ENCODE results near the gene CRACR2A.

CRACR2A gene

GRCh38 chr12:3723916-3724805, 28.7 kb downstream of the CRACR2A start:
- TF ChIP-seq, protein P1, sequence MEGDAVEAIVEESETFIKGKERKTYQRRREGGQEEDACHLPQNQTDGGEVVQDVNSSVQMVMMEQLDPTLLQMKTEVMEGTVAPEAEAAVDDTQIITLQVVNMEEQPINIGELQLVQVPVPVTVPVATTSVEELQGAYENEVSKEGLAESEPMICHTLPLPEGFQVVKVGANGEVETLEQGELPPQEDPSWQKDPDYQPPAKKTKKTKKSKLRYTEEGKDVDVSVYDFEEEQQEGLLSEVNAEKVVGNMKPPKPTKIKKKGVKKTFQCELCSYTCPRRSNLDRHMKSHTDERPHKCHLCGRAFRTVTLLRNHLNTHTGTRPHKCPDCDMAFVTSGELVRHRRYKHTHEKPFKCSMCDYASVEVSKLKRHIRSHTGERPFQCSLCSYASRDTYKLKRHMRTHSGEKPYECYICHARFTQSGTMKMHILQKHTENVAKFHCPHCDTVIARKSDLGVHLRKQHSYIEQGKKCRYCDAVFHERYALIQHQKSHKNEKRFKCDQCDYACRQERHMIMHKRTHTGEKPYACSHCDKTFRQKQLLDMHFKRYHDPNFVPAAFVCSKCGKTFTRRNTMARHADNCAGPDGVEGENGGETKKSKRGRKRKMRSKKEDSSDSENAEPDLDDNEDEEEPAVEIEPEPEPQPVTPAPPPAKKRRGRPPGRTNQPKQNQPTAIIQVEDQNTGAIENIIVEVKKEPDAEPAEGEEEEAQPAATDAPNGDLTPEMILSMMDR (IDR thresholded peaks at IDR 0.05; ENCODE audit: extremely low read depth, missing control alignments): no peak
- no peak for DNase-seq (ENCODE audit: low spot score)

DNA sequence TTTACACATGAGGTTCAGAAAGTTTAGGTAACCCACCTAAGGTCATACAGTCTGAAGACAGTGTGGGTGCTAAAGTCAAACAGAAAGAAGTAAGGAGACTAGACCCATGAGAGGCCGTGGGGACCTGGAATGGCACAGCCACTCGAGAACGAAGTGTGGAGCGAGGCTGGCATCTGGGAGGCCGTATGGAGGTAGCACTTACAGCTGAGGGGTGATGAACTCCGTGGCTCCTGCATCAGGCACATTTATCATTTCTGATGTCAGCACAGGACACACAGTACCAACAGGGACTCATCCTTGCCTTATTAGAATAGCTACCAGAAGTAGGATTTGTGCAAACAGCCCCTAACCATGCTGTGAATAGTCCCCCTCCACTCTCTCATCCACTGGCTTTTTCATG, 30.5 kb downstream of the CRACR2A start:
- TF ChIP-seq, protein P1 (IDR thresholded peaks at IDR 0.05; ENCODE audit: extremely low read depth, missing control alignments): no peak
- no peak for DNase-seq (ENCODE audit: low spot score)

DNA sequence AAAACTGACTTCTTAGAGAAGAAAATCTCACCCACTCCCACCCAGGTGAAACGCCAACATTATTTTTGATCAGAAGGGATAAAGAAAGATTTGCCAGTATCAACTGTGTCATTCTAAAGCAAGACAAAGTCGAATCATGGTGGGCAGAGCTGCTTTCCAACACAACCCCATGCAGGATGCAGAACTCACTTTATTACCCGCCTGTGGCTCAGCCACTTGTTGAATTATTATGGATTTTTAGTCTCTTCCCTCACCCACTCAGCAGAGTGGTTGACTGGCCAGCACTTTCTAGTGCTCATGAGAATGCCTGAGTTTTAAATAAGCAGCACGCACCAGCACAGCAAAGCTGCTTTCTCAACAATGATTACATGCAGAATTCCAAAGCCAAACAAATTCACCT, 32.1 kb downstream of the CRACR2A start:
- DNase-seq (ENCODE audit: low spot score): no peak
- TF ChIP-seq, protein P1 (IDR thresholded peaks at IDR 0.05; ENCODE audit: extremely low read depth, missing control alignments): no peak

GRCh38 chr12:3718100-3718499, 34.8 kb downstream of the CRACR2A start:
- TF ChIP-seq, protein P1 (IDR thresholded peaks at IDR 0.05; ENCODE audit: extremely low read depth, missing control alignments): no peak

GRCh38 chr12:3717283-3717898, 35.5 kb downstream of the CRACR2A start:
- TF ChIP-seq, protein P1 (IDR thresholded peaks at IDR 0.05; ENCODE audit: extremely low read depth, missing control alignments): no peak
- no peak for DNase-seq (ENCODE audit: low spot score)

More at GRCh38 chr12:3718100-3718499, 34.8 kb downstream of the CRACR2A start:
- DNase-seq (ENCODE audit: low spot score): no peak

DNA sequence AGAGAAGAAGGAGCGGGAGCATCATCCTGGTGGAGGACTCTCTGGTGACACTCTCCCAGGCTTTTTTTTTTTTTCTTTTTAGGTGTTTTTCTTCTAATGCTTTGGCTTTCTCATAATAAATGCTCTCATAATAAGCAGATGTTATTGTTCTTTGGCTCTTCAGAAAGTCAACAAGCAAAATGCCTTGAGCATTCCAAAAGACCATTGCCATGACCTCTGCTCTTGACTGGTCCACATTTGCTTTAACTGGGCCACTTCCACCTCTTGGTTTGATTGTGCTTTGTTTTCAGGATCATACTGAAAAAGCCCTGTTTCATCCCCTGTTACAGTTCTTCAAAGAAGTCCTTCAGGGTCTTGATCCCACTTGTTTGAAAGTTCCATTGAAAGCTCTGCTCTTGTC, 36.9 kb downstream of the CRACR2A start:
- no peak for DNase-seq (ENCODE audit: low spot score)
- TF ChIP-seq, protein P1 (IDR thresholded peaks at IDR 0.05; ENCODE audit: extremely low read depth, missing control alignments): no peak

DNA sequence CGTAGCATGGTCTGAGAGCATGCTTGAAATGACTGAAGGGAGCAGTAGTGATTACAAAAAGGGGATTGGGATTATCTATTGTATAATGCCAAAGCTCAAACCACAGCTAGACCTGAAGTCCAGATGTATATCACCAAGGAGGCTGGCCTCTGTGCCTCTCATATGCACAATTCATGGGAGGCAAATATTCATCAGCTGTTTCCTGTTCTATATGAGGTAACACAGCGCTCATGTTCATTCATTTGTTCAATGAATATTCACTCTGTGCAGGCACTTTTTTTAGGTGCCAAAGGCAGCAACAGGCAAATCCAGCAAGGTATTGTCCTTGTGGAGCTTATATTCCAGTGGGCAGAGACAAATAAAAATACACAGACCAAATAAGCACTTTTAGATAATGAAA, 39.0 kb downstream of the CRACR2A start:
- TF ChIP-seq, protein P1 (IDR thresholded peaks at IDR 0.05; ENCODE audit: extremely low read depth, missing control alignments): no peak
- no peak for DNase-seq (ENCODE audit: low spot score)

Measured in GM20000 (cell line).